ENCODE measurements around the gene EFNA1. TPM values are rescaled to one million over a fixed set of nuclear protein-coding genes. Genes with fewer than 3 reads are reported as not detected.

The EFNA1 gene
- total and polyA plus RNA-seq, 2 of the 13 experiments (the other 11 are each of a cell fraction or from before 2014, with no cell fraction given), result 81.8 to 874 TPM

GRCh38 chr1:155176544-155177071, 48.9 kb downstream of the EFNA1 start (continued):
- TF ChIP-seq PHF5A (CRISPR knock-in tag; IDR thresholded peaks at IDR 0.05; ENCODE audit: low read depth, unreplicated experiment) (no peak), ZBTB39 (CRISPR knock-in tag; IDR thresholded peaks at IDR 0.05) (no peak), BCL6 (CRISPR knock-in tag; IDR thresholded peaks at IDR 0.05) (0 out of 2 replicates have a peak, but pooled peaks have one; percentile 14), ZNF713 (CRISPR knock-in tag; IDR thresholded peaks at IDR 0.05) (no peak), PAF1 (CRISPR knock-in tag; IDR thresholded peaks at IDR 0.05) (no peak), PHF20 (CRISPR knock-in tag; IDR thresholded peaks at IDR 0.05) (no peak), IKZF5 (CRISPR knock-in tag; IDR thresholded peaks at IDR 0.05) (peak; percentile 39; the same call in 1 of the 2 replicates), HMGA1 (CRISPR knock-in tag; conservative IDR thresholded peaks at IDR 0.05) (no peak), HMGXB4 (CRISPR knock-in tag; IDR thresholded peaks at IDR 0.05; ENCODE audit: borderline replicate concordance in 1 of 2, low read depth in 1 of 2) (peak in 1 of 2 experiments; percentile 51; a peak in 1 of 4 replicates), SCMH1 (CRISPR knock-in tag; IDR thresholded peaks at IDR 0.05; ENCODE audit: borderline replicate concordance) (no peak), AKAP8 (CRISPR knock-in tag; IDR thresholded peaks at IDR 0.05) (no peak), HBP1 (CRISPR knock-in tag; IDR thresholded peaks at IDR 0.05; ENCODE audit: low read depth) (0 out of 2 replicates have a peak, but pooled peaks have one; percentile 34), DRAP1 (CRISPR knock-in tag; IDR thresholded peaks at IDR 0.05) (no peak), GABPB1 (CRISPR knock-in tag; IDR thresholded peaks at IDR 0.05) (0 out of 2 replicates have a peak, but pooled peaks have one; percentile 37), CENPX (CRISPR knock-in tag; IDR thresholded peaks at IDR 0.05) (no peak), REL (CRISPR knock-in tag; conservative IDR thresholded peaks at IDR 0.05) (no peak), JUNB (CRISPR knock-in tag; IDR thresholded peaks at IDR 0.05; ENCODE audit: borderline replicate concordance) (no peak), ZNF160 (CRISPR knock-in tag; IDR thresholded peaks at IDR 0.05) (0 out of 2 replicates have a peak, but pooled peaks have one; percentile 25)

All from HepG2 (cell line).